ENCODE data around the gene KHDRBS2.

The KHDRBS2 gene

GRCh38 chr6:61751986-61752385 lies 534.0 kb downstream of the KHDRBS2 start:
- no peak for DNase-seq
- intact Hi-C loops (cut with DNase I): no loop called here

- intact Hi-C loops (cut with DNase I): no loop called here
- no peak for DNase-seq
Observed at GRCh38 chr6:61745994-61746393, 540.0 kb downstream of the KHDRBS2 start.

GRCh38 chr6:61711849-61712248 lies 574.2 kb downstream of the KHDRBS2 start:
- peak in 1 of 42 donors; percentile 2 for DNase-seq
- intact Hi-C loops (cut with DNase I): no loop called here

GRCh38 chr6:61688165-61688564 lies 597.9 kb downstream of the KHDRBS2 start:
- intact Hi-C loops (cut with DNase I): no loop called here
- DNase-seq: no peak

- no peak for DNase-seq
- intact Hi-C loops (cut with DNase I): no loop called here
Observed at GRCh38 chr6:61682562-61682961, 603.5 kb downstream of the KHDRBS2 start.

- intact Hi-C loops (cut with DNase I): no loop called here
- no peak for DNase-seq
Observed at GRCh38 chr6:61679625-61680024, 606.4 kb downstream of the KHDRBS2 start.

- intact Hi-C loops (cut with DNase I): no loop called here
Observed at GRCh38 chr6:61675734-61676133, 610.3 kb downstream of the KHDRBS2 start.

GRCh38 chr6:61649845-61650244 lies 636.2 kb downstream of the KHDRBS2 start:
- intact Hi-C loops (cut with DNase I): no loop called here
- peak in 10 of 42 donors; percentile 3 to 18 (median 8) for DNase-seq

More at GRCh38 chr6:61675734-61676133, 610.3 kb downstream of the KHDRBS2 start:
- no peak for DNase-seq

- no peak for DNase-seq
- intact Hi-C loops (cut with DNase I): no loop called here
Observed at GRCh38 chr6:61640463-61640862, 645.6 kb downstream of the KHDRBS2 start.
